ENCODE data around the gene PLCB4.

Gene PLCB4

DNA sequence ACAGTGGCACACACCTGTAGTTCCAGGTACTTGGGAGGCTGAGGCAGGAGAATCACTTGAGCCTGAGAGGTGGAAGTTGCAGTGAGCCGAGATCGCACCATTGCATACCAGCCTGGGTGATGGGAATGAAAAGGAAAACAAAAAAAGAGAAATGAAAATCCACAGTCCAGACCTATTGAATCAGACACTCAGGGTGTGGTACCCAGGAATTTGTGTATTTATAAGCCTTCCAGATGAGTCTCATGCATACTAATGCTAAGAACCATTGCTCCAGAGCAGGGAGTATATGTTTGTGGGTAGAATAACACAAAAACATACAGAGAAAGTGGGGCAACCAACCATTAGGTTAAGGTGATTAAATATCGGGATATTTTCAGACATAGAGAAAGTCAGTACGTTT is 36.1 kb upstream of the PLCB4 start:
- no peak for TF ChIP-seq POLR2AphosphoS5 (IDR thresholded peaks at IDR 0.05; ENCODE audit: low read depth, low read length)
- no peak for TF ChIP-seq FOXP2 (optimal IDR thresholded peaks at IDR 0.05; ENCODE audit: borderline replicate concordance, extremely low read depth, extremely low read length, insufficient read depth)
- no peak for TF ChIP-seq SIN3A (IDR thresholded peaks at IDR 0.05; ENCODE audit: borderline replicate concordance, insufficient read depth, low read length)
- TF ChIP-seq, protein P1, sequence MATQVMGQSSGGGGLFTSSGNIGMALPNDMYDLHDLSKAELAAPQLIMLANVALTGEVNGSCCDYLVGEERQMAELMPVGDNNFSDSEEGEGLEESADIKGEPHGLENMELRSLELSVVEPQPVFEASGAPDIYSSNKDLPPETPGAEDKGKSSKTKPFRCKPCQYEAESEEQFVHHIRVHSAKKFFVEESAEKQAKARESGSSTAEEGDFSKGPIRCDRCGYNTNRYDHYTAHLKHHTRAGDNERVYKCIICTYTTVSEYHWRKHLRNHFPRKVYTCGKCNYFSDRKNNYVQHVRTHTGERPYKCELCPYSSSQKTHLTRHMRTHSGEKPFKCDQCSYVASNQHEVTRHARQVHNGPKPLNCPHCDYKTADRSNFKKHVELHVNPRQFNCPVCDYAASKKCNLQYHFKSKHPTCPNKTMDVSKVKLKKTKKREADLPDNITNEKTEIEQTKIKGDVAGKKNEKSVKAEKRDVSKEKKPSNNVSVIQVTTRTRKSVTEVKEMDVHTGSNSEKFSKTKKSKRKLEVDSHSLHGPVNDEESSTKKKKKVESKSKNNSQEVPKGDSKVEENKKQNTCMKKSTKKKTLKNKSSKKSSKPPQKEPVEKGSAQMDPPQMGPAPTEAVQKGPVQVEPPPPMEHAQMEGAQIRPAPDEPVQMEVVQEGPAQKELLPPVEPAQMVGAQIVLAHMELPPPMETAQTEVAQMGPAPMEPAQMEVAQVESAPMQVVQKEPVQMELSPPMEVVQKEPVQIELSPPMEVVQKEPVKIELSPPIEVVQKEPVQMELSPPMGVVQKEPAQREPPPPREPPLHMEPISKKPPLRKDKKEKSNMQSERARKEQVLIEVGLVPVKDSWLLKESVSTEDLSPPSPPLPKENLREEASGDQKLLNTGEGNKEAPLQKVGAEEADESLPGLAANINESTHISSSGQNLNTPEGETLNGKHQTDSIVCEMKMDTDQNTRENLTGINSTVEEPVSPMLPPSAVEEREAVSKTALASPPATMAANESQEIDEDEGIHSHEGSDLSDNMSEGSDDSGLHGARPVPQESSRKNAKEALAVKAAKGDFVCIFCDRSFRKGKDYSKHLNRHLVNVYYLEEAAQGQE (IDR thresholded peaks at IDR 0.05; ENCODE audit: insufficient read depth in 1 of 2, low read depth in 2 of 2, low read length in 2 of 2), result no peak
- TF ChIP-seq TAF1 (IDR thresholded peaks at IDR 0.05; ENCODE audit: borderline replicate concordance, insufficient read depth, low read length), result no peak

DNA sequence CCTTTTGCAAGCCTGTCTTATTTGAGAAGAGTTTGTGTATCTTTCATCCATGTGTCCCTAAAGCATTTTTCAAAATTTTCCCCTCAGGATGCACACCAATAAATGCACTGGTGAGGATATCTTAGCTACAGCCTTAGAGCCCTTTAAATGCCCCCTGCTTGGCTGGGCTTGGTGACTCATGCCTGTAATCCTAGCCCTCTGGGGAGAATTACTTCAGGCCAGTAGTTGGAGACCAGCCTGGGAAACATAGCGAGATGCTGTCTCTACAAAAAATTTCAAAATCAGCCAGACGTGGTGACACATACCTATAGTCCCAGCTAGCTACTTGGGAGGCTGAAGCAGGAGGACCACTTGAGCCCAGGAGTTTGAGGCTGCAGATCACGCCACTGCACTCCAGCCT is 33.8 kb upstream of the PLCB4 start:
- TF ChIP-seq POLR2AphosphoS5 (IDR thresholded peaks at IDR 0.05; ENCODE audit: low read depth, low read length) (no peak), FOXP2 (optimal IDR thresholded peaks at IDR 0.05; ENCODE audit: borderline replicate concordance, extremely low read depth, extremely low read length, insufficient read depth) (no peak), TAF1 (IDR thresholded peaks at IDR 0.05; ENCODE audit: borderline replicate concordance, insufficient read depth, low read length) (no peak), SIN3A (IDR thresholded peaks at IDR 0.05; ENCODE audit: borderline replicate concordance, insufficient read depth, low read length) (no peak)
- TF ChIP-seq, protein P1 (IDR thresholded peaks at IDR 0.05; ENCODE audit: insufficient read depth in 1 of 2, low read depth in 2 of 2, low read length in 2 of 2), result no peak

DNA sequence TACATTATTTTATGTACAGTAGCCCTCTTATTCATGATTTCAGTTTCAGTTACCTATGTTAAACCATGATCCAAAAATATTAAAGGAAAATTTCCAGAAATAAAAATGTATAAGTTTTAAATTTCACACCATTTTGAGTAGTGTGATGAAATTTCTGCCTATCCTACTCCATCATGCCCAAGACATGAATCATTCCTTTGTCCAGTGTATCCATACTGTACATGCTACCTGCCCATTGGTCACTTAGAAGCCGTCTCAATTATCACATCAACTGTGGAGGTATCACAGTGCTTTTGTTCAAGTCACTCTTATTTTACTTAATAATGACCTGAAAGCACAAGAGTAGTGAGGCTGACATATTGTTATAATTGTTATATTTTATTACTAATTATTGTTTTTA is 32.3 kb upstream of the PLCB4 start:
- TF ChIP-seq TAF1 (IDR thresholded peaks at IDR 0.05; ENCODE audit: borderline replicate concordance, insufficient read depth, low read length) (no peak), FOXP2 (optimal IDR thresholded peaks at IDR 0.05; ENCODE audit: borderline replicate concordance, extremely low read depth, extremely low read length, insufficient read depth) (no peak), POLR2AphosphoS5 (IDR thresholded peaks at IDR 0.05; ENCODE audit: low read depth, low read length) (no peak), SIN3A (IDR thresholded peaks at IDR 0.05; ENCODE audit: borderline replicate concordance, insufficient read depth, low read length) (no peak)
- TF ChIP-seq, protein P1 (IDR thresholded peaks at IDR 0.05; ENCODE audit: insufficient read depth in 1 of 2, low read depth in 2 of 2, low read length in 2 of 2), result no peak

DNA sequence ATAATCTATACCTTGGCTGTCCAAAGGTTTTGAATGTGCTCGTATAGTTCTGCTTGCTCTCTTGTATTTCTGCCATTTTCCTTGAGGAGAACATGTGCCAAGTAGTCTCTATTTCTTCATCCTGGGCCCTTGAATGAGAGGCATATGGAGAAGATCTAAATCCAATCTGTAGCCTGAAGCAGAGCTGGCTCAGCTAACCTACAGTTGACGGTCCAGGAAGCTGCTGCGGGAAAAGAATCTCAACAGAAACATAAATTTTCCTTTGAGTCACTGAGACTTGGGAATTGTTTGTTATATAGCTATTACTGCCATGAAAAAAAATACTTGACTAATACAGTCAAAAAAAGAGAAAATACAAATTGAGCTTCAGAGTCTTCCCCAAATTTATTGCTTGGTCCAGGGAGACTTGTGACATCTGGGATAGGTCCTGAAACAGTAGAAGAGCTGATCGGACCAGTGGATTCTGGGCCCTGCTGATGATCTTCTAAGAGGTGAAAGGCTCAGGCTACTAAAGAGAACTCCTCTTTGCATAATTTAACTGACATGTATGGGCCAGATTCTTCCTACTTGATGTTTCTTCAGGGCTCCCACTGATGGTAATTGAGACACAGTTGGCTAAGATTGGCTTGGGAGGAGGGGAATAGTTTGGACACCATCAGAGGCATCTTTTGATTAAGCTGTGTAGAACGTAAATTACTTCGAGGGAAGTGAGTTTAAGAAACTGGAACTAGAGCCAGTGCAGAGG is 29.9 kb upstream of the PLCB4 start:
- no peak for TF ChIP-seq SIN3A (IDR thresholded peaks at IDR 0.05; ENCODE audit: borderline replicate concordance, insufficient read depth, low read length)
- TF ChIP-seq, protein P1 (IDR thresholded peaks at IDR 0.05; ENCODE audit: insufficient read depth in 1 of 2, low read depth in 2 of 2, low read length in 2 of 2), result no peak
- TF ChIP-seq FOXP2 (optimal IDR thresholded peaks at IDR 0.05; ENCODE audit: borderline replicate concordance, extremely low read depth, extremely low read length, insufficient read depth), result no peak
- no peak for TF ChIP-seq TAF1 (IDR thresholded peaks at IDR 0.05; ENCODE audit: borderline replicate concordance, insufficient read depth, low read length)
- no peak for TF ChIP-seq POLR2AphosphoS5 (IDR thresholded peaks at IDR 0.05; ENCODE audit: low read depth, low read length)

All from PFSK-1 (cell line).